Amniotic stem cell (primary cell): Measurements from ENCODE around the gene ACY1.

Experiments
- DNase-seq: peaks from one replicate; lab custom pipeline; 2025; lab: John Stamatoyannopoulos, UW

ACY1 gene

DNA sequence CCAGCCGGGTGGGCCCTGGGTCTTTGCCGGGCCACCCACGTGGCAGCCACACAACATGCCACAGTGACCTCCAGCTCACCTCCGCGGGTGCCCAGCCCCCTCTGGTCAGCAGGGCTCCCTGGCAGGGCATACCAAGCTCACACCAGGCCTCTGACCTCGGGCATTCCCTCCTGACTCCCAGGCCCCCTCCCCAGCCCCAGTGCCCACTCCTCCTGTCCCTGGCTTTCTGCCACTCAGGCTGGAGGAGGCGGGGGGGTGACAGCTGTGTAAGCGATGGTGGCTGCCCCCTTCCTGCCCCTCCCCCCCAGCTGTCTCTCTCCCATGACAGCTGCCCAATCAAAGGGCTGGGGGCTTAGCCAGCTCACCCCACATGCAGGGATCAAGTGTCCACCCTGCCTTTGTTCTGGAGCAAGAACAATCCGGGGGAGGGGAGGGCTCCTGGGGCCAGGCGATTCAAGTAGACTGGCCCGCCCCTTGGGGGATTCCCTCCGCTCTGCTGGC lies 19.3 kb upstream of the ACY1 start:
- no peak for DNase-seq

DNA sequence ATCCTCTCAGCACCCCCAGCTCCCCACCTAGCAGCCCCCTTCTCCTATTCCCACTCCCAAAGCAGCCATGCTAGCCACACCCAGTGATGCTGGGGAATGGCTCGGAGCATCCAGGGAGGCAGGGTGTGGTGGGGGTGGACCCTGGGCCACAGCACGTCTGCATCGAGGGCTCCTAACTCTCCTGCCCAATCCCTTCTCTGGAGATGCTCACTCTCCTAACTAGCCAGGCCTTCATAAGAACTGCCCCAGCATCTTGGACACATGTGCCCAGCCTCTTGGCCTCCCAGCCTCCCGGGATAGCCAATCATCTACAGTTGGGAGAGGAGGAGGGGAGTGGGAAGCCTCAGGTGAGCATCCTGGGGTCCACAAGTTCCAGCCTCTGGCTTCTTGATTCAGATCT lies 18.8 kb upstream of the ACY1 start:
- DNase-seq = no peak

DNA sequence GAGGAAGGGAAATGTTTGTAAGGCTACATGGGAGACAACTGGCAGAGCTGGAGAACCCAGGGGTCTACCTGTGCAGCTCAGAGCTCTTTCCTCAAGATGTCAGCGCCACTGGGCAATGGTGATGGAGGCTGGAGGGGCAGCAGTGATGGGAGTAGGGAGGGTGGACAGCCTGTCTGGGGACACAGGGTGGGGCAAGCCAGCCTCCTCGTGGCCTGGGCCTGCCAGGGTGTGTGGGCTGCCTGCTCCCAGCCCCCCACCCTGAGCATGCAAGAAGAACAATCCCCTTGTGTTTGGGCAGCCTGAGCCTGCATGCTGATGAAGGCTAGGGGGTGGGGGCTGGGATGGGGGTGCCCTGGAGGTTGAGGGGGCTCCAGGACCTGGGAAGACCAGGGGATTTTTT lies 17.3 kb upstream of the ACY1 start:
- no peak for DNase-seq

DNA sequence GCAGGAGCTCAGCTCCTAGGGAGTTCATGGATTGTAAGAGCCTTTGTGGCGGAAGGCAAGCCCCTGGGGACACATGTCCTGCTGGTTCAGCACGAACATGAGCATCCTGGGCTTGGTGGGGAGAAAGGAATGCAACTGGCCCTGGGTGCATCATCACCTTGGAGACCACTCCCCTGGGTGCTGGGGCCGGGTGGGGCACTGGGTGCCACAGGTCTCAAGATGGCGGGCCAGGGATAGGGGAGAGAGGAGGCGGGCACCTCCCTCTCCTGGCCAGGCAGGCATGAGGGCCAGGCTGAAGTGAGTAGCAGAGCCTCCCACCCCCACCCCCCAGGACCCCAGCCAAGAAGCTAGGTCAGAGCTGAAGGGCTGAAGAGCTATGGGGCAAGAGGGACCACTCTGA lies 16.8 kb upstream of the ACY1 start:
- no peak for DNase-seq

DNA sequence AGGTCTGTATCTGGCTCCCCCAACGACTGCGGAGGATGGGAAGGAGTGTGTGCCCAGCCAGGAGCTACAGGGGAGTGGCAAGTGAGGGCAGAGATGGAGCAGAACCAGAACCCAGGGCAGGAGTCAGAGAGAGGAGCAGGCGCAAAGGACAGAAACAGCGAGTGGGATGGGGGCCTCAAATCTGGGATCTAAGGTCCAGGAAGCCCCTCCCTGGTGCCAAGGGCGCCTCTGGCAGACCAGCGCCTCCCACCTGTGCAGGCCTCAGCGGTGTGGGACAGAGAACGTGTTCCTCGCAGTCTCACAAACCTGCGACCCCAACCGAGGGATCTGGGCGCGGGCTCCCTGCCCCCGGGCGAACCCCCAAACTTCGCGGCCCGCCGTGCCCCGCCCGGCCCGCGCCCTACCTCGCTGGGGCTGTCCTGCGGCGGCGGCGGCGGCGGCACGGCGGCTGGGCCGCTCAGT lies 16.4 kb upstream of the ACY1 start:
- no peak for DNase-seq

DNA sequence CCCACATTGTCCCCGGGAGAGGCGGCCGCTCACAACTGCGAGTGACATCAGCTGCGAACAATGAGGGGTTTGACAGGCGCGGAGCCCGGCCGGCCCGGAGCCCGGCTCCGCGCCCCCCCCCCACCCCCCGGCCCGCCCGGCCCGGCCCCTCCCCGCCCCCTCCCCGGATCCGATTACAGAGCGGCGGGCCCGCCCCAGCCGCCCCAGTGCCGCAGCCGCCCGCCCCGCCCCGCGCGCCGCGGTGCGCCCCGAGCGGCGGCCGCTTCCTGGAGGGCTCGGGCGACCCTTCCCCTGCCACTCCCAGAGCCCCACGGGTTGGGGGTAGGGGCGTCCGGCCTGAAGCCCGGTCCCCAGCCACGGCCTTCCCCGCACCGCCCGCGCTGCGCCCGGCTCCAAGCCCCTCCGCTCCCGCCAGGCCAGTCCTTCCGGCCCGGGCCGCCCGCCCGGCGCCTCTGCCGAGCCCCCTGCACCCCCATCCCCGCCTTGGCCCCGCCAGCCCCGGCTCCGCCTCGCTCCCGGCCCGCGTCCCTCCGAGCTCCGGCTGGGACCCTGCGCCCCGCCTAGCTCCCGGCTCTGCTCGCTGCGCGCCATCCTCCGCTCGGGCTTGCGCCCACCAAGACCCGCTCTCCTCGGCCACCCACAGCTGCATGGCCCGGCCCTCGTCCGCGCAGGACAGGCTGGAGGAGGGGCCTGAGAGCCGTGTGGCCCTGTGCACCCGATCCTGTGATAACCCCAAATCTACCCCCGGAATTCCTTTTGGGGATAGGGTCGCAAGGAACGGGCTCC lies 15.8 kb upstream of the ACY1 start, which contains the start of gene PCBP4:
PCBP4 (minus strand) TSS at position 71 of the 786 bp plus-strand sequence. CDS start 6,214 bp downstream, outside the sequence.
- no peak for DNase-seq

DNA sequence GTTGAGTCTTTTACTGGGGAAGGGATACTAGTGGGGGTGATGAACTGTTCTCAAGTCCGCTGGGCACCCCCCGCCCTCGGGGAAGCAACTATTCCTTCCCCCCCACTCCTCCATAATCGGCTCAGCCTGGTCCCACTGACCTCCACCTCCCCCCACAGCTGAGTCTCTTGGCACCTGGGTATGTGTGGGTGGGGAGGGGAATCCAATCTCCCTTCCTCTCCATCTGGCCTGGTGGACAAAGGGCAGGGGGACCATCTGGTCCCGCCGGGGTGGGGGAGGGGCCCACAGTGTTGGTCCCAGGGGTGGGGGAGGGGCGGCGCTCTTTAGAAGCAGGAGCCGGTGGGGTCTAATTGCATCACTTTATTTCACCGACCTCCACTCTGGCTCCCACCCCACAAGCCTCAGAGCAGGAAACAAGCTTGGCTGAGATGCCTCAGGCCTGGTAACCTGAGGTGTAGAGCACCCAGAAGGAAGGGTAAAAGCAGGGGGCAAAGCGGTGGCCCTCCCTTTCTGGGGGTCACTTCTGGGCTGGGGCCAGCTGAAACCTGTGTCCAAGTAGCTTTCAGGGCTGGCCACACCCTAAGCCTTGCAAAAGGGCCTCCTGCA lies 15.1 kb upstream of the ACY1 start:
- DNase-seq = no peak

DNA sequence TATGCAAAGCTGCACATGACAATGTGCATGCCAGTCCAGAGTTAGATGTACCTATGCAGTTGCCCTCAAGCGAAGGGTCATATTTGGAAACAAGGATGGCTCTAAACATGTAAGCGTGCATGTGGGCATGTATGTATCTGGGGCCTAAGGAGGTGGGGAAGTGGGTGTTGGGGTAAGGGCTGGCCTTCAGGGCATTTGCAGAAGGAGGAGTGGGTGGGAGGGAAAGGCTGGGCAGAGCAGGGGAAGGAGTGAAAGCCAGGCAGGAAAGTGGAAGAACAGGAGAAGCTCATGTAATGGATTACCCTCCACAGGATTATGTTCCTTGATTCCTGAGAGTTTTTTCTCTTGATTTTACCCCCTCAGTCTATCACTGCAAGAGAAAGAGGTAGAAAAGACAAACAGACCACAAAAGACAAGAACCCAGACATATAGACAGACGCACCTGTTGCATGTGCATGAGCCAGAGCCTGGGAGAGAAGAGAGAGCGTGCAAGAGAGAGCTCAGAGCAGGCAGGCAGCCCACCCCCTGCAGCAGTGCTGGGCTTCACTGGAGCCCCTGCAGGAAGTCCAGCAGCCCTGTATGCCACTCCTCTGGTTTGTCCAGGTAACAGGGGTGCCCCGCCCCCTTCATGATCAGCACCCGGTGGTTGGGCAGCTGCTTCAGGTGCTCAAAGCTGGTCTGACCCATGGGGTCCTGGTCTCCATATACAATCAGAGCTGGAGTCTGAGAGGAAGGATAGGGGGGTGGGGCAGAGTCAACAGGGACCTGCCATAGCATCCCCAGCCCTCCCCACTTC lies 14.3 kb upstream of the ACY1 start:
- no peak for DNase-seq

DNA sequence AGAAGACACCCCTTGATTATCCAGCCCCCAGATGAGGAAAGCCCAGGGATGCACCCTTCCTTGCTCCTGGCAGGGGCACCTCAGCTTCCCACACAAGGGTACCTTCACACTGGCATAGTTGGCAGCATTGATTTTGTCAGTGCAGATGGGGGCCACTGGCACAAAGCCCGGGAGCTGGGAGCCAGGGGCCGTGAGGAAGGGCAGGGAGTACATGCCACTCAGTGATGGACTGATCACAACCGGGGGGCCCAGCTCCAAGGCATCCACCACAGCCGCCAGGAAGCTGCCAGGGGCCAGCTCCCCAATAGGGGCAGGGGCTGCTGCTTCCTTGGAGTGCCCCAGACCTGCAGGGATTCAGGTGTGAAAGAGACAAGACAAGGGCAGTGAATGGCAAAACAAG lies 13.5 kb upstream of the ACY1 start:
- DNase-seq = no peak

DNA sequence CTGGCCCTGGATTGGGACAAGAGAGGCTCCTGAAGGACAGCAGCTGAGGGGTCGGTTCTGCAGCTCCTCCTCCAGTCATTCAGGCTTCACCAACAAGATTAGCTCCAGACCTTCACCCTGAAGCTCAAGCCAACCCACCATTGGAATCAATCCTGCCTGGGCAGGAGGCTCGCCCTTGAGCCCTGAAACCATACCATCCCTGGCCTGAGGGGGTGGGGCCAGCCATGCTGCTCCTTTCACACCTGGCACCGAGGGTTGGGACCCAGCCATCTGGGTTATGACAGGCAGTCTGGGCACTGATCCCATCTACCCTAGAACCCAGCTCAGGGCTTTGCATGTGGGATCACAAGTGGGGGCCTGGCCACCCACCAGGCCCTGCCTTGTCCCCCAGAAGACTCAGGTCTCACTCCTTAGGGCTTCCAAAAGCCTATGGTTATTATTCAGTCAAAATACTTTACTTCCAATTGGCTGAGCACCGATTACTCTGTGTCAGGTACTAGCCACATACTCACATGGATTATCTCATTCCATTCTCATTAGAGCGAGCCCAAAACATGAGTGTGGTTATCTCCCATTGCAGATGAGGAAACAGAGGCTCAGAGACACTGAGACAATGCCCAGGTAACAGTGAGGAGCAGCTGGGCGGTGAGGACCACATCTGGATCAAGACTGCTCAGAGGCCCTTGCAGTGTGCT lies 12.6 kb upstream of the ACY1 start:
- no peak for DNase-seq

DNA sequence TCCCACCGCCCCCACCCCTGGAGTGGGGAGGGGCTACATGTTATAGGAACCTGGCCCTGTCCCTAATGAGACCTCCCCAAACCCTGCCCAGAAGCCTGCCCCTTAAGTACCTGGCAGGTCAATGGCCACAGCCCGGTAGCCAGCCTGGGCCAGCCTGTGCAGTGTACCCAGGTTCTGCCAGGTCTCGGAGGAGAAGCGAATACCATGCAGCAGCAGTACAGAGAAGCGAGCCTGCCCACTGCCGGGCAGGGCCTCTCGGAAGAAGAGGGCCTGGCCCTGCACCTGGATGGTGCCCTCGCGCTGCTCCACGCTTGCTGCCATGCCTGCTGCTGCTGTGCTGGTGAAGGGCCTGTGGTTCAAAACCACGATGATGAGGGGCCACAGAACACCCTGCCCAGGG lies 12.0 kb upstream of the ACY1 start:
- no peak for DNase-seq

DNA sequence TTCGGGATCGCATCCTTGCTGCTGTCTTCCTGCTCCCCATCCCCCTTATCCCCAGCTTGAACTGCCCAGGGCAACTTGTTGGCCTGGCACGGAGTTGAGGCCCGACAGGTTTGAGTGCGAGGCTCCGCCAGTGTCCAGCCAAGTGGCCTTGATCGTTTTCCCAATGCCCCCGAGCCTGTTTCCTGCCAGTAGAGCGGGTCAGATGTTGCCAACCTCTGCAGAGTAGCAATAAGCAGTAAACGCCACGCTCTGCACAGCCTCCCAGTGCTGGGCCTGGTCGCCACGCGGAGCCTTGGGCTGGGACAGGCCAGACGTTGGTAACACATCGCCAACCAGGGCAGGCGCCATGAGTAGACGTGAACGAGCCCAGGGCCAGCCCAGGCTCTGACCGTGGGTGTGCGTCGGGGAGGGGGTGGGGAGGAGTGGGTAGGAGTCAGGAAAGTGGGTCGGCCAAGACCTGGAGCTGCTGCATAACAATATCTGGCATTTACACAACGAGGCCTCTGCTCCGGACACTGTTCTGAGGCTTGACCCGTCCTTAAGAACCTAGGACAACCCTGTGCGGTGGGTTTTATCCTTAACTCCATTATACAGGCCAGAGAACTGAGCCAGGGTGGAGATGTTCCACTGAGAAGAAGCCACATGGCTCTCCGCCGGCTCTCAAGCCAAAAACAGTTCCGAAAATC lies 8.9 kb upstream of the ACY1 start:
- DNase-seq = no peak

DNA sequence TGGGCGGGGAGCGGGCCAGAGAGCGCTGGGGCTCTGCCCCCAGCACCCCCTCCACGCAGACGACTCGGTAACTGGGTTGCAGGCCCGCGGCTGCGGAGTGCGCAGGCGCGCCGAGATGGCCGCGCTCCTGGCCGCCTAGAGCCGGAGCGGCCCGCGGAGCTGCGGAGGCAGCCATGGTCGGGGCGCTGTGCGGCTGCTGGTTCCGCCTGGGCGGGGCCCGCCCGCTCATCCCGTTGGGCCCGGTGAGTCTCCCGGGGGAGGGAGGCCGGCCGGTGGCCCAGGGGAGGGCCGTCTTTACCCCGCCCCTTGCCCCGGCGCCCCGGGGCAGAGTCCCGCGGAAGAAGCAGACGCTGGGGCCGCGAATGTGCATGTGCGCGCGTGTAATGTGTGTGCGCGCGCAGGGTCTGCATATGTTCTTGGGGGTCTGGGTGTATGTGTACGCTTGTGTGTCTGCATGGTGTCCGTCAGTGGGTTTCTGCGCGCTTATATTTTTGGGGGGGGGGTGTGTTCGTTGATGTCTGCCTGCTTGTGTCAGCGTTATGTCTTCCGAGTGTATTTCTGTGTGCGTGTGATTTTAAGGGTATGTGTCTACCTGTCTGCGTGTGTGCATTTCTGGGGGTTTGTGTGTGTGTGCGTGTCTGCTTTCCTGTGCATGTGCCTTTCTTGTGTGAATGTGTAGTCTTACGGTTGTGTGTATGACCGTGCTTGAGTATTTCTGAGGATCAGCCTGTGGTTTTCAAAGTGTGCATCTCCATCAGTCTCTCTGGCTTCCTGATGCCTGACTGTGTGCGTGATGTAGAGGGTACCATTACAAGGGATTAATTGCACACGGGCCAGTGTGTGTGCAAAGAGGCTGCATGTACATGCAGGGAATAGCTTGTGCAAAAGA lies 8.1 kb upstream of the ACY1 start, which contains the start of gene ABHD14A:
ABHD14A (plus strand) TSS at position 102 of the 889 bp plus-strand sequence; CDS start at position 174, 72 bp downstream.
- DNase-seq = no peak

DNA sequence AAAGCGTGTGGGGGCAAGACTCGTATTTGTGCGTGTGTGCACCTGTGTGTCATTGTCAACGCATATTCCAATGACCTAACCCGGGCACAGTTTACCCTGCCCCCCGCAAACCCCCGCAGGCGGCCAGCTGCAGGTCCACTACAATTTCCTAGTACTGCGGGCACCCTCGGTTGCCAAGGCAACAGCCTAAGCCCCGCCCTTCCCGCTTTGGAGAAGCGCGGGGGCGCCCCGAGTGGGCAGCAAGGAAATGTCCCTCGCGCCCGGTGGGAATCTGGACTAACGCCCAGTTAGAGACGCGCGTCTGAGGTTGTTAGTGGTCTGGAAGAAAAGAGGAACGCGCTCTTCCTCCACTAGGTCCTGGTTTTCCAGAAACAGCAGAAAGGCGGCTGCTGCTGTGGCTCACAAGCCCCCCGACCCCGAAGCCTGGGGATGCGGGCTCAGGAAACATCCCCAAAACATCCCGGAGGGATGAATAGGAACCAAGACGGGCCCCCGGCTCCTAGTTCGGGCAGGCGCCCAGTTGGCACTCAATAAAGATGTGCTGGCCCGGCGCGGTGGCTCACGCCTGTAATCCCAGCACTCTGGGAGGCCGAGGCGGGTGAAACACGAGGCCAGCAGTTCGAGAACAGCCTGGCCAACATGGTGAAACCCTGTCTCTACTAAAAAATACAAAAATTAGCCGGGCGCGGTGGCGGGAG lies 7.3 kb upstream of the ACY1 start:
- DNase-seq = no peak

DNA sequence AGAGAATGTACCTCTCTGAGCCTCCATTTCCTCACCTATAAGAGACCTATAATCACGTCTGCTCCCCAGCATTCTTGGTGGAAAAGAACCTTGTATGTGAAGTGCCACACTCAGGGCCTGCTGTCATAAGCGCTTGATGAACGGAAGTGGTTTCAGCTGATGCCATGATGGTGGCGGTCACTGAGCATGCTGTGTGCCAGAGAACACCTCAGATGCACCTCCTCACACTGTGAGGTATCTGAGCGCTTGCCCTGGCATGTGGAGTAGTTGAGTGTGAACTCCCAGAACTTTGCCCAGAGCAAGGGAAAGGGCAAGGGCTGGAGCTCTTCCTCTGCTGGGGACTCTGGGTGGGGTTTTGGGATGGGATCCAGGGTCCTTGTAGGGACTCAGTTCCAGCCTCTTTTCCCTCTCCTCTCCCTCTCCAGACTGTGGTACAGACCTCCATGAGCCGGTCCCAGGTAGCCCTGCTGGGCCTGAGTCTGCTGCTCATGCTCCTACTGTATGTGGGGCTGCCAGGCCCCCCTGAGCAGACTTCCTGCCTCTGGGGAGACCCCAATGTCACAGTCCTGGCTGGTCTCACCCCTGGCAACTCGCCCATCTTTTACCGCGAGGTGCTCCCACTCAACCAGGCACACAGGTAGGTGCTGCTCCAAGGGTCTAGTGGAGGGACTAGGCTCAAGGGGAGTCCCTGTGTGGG lies 5.7 kb upstream of the ACY1 start:
- no peak for DNase-seq

DNA sequence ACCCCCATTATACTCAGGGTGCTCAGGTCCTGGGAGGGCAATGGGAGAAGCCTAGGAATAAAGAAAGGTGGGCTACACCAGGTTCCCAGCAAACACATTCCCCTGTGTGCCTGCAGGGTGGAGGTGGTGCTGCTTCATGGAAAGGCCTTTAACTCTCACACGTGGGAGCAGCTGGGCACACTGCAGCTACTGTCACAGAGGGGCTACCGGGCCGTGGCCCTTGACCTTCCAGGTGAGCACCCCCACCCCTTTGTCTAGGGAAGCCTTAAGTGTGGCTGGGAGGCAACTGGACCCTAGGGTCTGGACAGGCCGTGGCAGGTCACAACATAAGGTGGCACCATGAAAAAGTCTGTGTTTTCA lies 5.2 kb upstream of the ACY1 start:
- no peak for DNase-seq

DNA sequence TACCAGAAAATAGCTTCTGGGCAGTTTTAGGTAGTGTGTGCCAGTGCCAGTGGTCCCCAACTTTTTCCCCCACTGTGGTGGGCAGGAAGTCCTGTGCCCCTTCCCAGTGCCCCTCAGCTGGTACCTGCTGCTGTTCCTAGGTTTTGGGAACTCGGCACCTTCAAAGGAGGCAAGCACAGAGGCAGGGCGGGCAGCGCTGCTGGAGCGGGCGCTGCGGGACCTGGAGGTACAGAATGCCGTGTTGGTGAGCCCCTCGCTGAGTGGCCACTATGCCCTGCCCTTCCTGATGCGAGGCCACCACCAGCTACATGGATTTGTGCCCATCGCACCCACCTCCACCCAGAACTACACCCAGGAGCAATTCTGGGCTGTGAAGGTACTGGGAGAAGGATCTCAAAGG lies 3.1 kb upstream of the ACY1 start:
- DNase-seq = no peak

DNA sequence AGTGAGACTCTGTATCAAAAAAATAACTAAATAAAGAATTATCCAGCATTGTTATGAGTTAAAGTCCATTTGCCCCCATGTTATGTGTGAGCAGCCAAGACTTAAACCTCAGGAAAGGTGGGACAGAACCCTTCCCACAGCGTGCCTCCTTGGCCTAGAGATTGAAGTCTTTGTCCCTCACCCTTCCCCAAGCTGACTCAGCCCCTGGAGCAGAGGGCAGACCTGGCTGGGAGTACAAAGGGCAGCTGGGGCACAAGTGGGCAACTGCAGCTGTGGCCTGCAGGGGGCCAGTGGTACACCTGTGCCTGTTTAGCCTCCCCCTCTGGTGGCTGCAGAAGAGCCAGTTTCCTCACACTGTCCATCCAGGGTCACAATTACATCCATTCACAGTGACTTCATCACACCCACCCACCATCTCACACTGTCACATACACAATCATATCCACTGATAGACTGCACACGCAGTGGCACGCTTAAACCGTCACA lies 940 bp upstream of the ACY1 start:
- DNase-seq = no peak
